Thymus (tissue), 14 donors: ENCODE results near the gene NEURL4. TPM values are rescaled to one million over a fixed set of nuclear protein-coding genes. Genes with fewer than 3 reads are reported as not detected.
"Not testable (repeated sequence)": the region's sequence is repeated elsewhere in the genome, so short reads cannot be mapped to it uniquely, and the experiment has no call there.

ENCODE experiments used
- DNase-seq, 9 donors: peaks; one replicate each; pipeline ENCODE4 v3.0.0-alpha.2; 2013; ENCODE audit warnings: low spot score in 9 of 9, low read depth in 6 of 9, missing footprints in 1 of 9
- H3K27ac ChIP-seq, 2 donors: one replicate each; pipeline ENCODE4 v1.5.1; 2013; ENCODE audit warnings: control low read depth in 1 of 2, low read depth in 1 of 2, low read length in 1 of 2, mild to moderate bottlenecking in 1 of 2, moderate library complexity in 1 of 2
- H3K27me3 ChIP-seq, 2 donors: one replicate each; pipeline ENCODE4 v1.5.1; 2013; ENCODE audit warnings: low read length in 1 of 2; ENCODE audit not compliant: control insufficient read depth in 2 of 2, insufficient read depth in 1 of 2
- H3K36me3 ChIP-seq, 2 donors: one replicate each; pipeline ENCODE4 v1.5.1; 2013; ENCODE audit warnings: low read length in 1 of 2, mild to moderate bottlenecking in 1 of 2, moderate library complexity in 1 of 2; ENCODE audit not compliant: control insufficient read depth in 2 of 2, insufficient read depth in 2 of 2
- H3K4me1 ChIP-seq, 2 donors: one replicate each; pipeline ENCODE4 v1.5.1; 2013; ENCODE audit warnings: low read length in 2 of 2; ENCODE audit not compliant: control insufficient read depth in 2 of 2, insufficient read depth in 2 of 2
- H3K4me3 ChIP-seq, 2 donors: one replicate each; pipeline ENCODE4 v1.5.1; 2013; ENCODE audit warnings: low read length in 2 of 2, control low read depth in 1 of 2, mild to moderate bottlenecking in 1 of 2
- H3K9me3 ChIP-seq, 2 donors: one replicate each; pipeline ENCODE4 v1.5.1; 2013; ENCODE audit warnings: low read length in 1 of 2, mild to moderate bottlenecking in 1 of 2; ENCODE audit not compliant: control insufficient read depth in 2 of 2, insufficient read depth in 1 of 2
- WGBS: extraction: QIAGEN DNeasy Blood & Tissue Kit; methylation state at CpG from one replicate; pipeline ENCODE4 v1.1.7; 2013; 5-methylcytosine and 5-hydroxymethylcytosine counted together
- long read RNA-seq, 10 donors: transcript quantifications; one replicate each; lab custom pipeline, GENCODE V29; 2026
- polyA plus RNA-seq: library from polyadenylated mRNA; stranded (reverse); fragments of 200-250 nt; gene quantifications from one replicate; pipeline ENCODE4 v1.2.3, GENCODE V29; 2013
- total RNA-seq: library from RNA; stranded (reverse); fragments of 120-200 nt; gene quantifications from one replicate; pipeline ENCODE4 v1.2.4, GENCODE V29; 2013
- donor health status: healthy.

NEURL4 gene
- 12.3 TPM for total RNA-seq
- 39.6 TPM for polyA plus RNA-seq
- long read RNA-seq, donor 1, partial matches to known transcripts, result 0 of 1 reads
- long read RNA-seq, donor 1, other reads (novel, unspliced or antisense), result 0 of 1 reads
- long read RNA-seq, donor 2, result 0 reads
- long read RNA-seq, donor 3, partial matches to known transcripts, result 221 of 229 reads
- long read RNA-seq, donor 3, other reads (novel, unspliced or antisense), result 8 of 229 reads
- long read RNA-seq, donor 4, result 0 reads
- long read RNA-seq, donor 5, partial matches to known transcripts, result 34 of 34 reads
- long read RNA-seq, donor 5, other reads (novel, unspliced or antisense), result 0 of 34 reads
- long read RNA-seq, donor 6, result 0 reads
- long read RNA-seq, donor 7, partial matches to known transcripts, result 5 of 5 reads
- long read RNA-seq, donor 7, other reads (novel, unspliced or antisense), result 0 of 5 reads
- long read RNA-seq, donor 8, result 0 reads
- long read RNA-seq, donor 9, partial matches to known transcripts, result 0 of 1 reads
- long read RNA-seq, donor 9, other reads (novel, unspliced or antisense), result 0 of 1 reads
- long read RNA-seq, donor 10, result 0 reads

DNA sequence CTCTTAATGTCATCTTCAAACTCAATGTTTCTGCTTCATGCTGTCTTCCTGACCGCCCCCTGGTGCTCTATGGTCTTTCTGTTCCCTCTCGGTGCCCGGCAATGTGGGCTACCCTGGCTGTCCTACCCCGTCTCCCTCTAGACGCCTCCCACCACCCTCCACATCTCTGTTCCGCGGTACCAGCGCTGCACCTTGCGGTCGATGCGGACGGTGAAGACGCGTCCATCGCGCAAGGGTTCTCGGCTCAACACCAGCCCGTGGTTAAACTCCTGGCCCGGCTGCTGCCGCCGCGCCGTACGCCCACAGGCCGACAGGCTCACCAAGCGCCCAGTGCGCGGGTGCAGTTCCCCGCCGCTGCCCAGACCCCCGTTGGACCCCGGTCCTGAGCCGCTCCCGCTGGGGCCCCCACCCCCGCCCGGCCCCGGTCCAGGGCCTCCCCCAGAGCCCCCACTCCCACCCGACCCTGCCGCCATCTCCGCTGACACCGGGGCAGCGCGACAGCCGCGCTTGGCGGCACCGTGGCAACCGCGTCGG is at the start of gene NEURL4:
TSS of gene NEURL4 (minus strand) at position 496 of the 534 bp plus-strand sequence. CDS start at position 473, 23 bp downstream.
- H3K4me3 ChIP-seq, result peak within 1 kb of the TSS; percentile 77 to 85
- WGBS, result under 1% methylated on average over 50 of the region's 50 CpGs
- peaks cover 23 to 52% of the 10 kb centered on the region in 2 donors for H3K4me1 ChIP-seq

GRCh38 chr17:7374353-7374752 is 45.2 kb upstream of the NEURL4 start:
- no peaks in the 10 kb centered on the region for H3K4me1 ChIP-seq
- peaks cover 0 to 26% of the 10 kb centered on the region in 2 donors for H3K27me3 ChIP-seq
- H3K36me3 ChIP-seq, result no peaks in the 10 kb centered on the region
- no peak for DNase-seq
- no peak overlapping the region for H3K27ac ChIP-seq
- H3K9me3 ChIP-seq, result no peaks in the 10 kb centered on the region
- 98% methylated on average over 2 of the region's 2 CpGs for WGBS
- no peak overlapping the region for H3K4me3 ChIP-seq

More for the DNA sequence above, at the start of gene NEURL4:
- DNase-seq, result no peak
- Histone ChIP-seq H3K9me3 (peaks cover 0 to 2% of the 10 kb centered on the region in 2 donors), H3K27ac (peak within 1 kb of the TSS; percentile 95 to 98), H3K36me3 (peaks cover 24 to 26% of the 10 kb centered on the region in 2 donors), H3K27me3 (no peaks in the 10 kb centered on the region)

- no peak overlapping the region for H3K4me3 ChIP-seq
- H3K4me1 ChIP-seq, result no peaks in the 10 kb centered on the region
- H3K9me3 ChIP-seq, result no peaks in the 10 kb centered on the region
- H3K27ac ChIP-seq, result no peak overlapping the region
- H3K36me3 ChIP-seq, result no peaks in the 10 kb centered on the region
- WGBS, result 95% methylated on average over 4 of the region's 4 CpGs
- DNase-seq, result no peak
- peaks cover 0 to 27% of the 10 kb centered on the region in 2 donors for H3K27me3 ChIP-seq
Measured at GRCh38 chr17:7370853-7371252, 41.7 kb upstream of the NEURL4 start.

GRCh38 chr17:7369825-7370224 is 40.7 kb upstream of the NEURL4 start:
- H3K27ac ChIP-seq, result no peak overlapping the region
- no peaks in the 10 kb centered on the region for H3K4me1 ChIP-seq
- no peaks in the 10 kb centered on the region for H3K9me3 ChIP-seq
- H3K27me3 ChIP-seq, result peaks cover 0 to 27% of the 10 kb centered on the region in 2 donors
- no peak for DNase-seq
- no peak overlapping the region for H3K4me3 ChIP-seq
- WGBS, result 89% methylated on average over 5 of the region's 5 CpGs
- no peaks in the 10 kb centered on the region for H3K36me3 ChIP-seq

- not testable (repeated sequence) for DNase-seq, H3K9me3 ChIP-seq
Measured at GRCh38 chr17:7368599-7368994, 39.5 kb upstream of the NEURL4 start.

DNA sequence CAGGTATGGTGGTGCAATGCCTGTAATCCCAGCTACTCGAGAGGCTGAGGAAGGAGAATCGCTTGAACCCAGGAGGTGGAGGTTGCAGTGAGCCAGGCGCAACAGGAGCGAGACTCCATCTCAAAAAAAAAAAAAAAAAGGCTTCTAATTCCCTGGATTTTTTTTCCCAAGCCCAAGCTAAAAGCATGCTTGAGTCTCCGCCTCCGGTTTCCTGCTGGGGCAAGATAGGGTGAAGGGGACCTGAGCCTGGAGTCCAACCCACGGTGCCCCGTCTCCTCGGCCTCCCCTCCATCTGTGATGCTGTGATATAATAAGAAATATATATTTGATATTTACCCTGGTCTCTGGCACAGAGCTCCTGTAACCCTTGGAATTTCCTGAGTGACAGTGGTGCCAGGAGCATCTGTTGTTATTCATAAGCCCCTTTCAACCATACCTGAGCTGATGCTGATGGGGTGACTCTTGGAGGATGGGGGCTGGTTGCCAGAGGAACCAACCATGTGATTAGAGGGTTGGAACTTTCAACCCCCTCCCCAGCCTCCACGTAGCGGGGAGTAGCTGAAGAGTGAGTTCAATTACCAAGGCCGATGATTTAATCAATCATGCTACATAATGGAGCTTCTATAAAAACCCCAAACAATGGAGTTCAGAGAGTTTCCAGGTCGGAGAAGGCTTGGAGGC is 38.9 kb upstream of the NEURL4 start:
- Histone ChIP-seq H3K27me3 (peaks cover 0 to 24% of the 10 kb centered on the region in 2 donors), H3K4me3 (no peak overlapping the region), H3K9me3 (no peaks in the 10 kb centered on the region), H3K4me1 (no peaks in the 10 kb centered on the region), H3K36me3 (no peaks in the 10 kb centered on the region), H3K27ac (no peak overlapping the region)
- no peak for DNase-seq
- 89% methylated on average over 13 of the region's 13 CpGs for WGBS

More at GRCh38 chr17:7368599-7368994, 39.5 kb upstream of the NEURL4 start:
- not testable (repeated sequence) for H3K36me3 ChIP-seq, H3K27ac ChIP-seq, H3K4me1 ChIP-seq, H3K4me3 ChIP-seq
- peaks cover 0 to 24% of the 10 kb centered on the region in 2 donors for H3K27me3 ChIP-seq
- 94% methylated on average over 5 of the region's 5 CpGs for WGBS

GRCh38 chr17:7367083-7367482 is 37.9 kb upstream of the NEURL4 start:
- 94% methylated on average over 8 of the region's 8 CpGs for WGBS

DNA sequence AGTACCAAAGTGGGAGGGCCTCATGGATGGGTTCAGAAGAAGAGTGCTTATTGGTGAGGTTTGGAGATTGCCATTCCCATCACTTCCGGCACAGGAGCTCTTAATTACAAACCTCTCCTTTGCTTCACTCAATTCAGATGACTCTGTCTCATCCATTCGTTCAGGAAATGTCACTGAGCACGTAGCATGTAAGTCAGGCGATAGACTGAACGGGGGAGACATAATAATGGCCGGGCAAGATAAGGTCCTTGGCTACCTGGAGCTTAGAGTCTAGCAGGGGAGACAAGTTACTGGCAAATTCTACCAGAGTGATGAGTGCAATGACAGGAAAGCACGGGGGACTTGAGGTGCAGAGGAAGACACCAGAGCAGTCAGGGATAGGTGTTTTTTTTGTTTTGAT is 36.8 kb upstream of the NEURL4 start:
- not testable (repeated sequence) for DNase-seq, H3K4me3 ChIP-seq, H3K4me1 ChIP-seq, H3K27ac ChIP-seq, H3K9me3 ChIP-seq, H3K36me3 ChIP-seq
- 96% methylated on average over 6 of the region's 7 CpGs for WGBS
- H3K27me3 ChIP-seq, result peaks cover 0 to 28% of the 10 kb centered on the region in 2 donors

More at GRCh38 chr17:7367083-7367482, 37.9 kb upstream of the NEURL4 start:
- H3K4me1 ChIP-seq, result no peaks in the 10 kb centered on the region
- no peak for DNase-seq
- no peaks in the 10 kb centered on the region for H3K9me3 ChIP-seq
- H3K27me3 ChIP-seq, result peaks cover 0 to 26% of the 10 kb centered on the region in 2 donors
- H3K4me3 ChIP-seq, result no peak overlapping the region
- no peaks in the 10 kb centered on the region for H3K36me3 ChIP-seq
- no peak overlapping the region for H3K27ac ChIP-seq

DNA sequence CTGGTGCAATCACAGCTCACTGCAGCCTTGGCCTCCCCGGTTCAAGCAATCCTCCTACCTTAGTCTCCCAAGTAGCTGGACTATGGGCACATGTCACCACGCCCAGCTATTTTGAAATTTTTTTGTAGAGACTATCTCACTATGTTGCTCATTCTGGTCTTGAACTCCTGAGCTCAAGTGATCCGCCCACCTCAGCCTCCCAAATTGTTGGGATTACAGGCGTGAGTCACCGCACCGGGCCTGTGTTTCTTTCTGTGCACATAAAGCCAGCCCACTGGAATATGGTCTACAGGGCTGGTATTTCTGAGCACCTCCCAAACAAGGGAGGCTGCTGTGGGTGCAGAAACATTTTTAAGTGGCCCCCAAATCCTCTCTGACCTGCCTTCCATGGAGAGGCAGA is 34.2 kb upstream of the NEURL4 start:
- peaks cover 0 to 12% of the 10 kb centered on the region in 2 donors for H3K27me3 ChIP-seq
- no peak for DNase-seq
- 98% methylated on average over 6 of the region's 6 CpGs for WGBS

More for the DNA sequence above, 34.2 kb upstream of the NEURL4 start:
- no peaks in the 10 kb centered on the region for H3K9me3 ChIP-seq
- no peaks in the 10 kb centered on the region for H3K4me1 ChIP-seq
- H3K4me3 ChIP-seq, result no peak overlapping the region
- H3K27ac ChIP-seq, result no peak overlapping the region
- H3K36me3 ChIP-seq, result no peaks in the 10 kb centered on the region
